HG03139 (cell line): ENCODE results near the gene TGFB2.

Source experiments
- ATAC-seq: cut with Tn5 transposase; IDR thresholded peaks from one replicate; pipeline ENCODE4 v1.9.1; 2021; ENCODE audit not compliant: unreplicated experiment

TGFB2 gene

GRCh38 chr1:218481116-218481775 lies 136.1 kb downstream of the TGFB2 start:
- no peak for ATAC-seq

- ATAC-seq = no peak
These were observed 137.5 kb downstream of the TGFB2 start for GRCh38 chr1:218482683-218483082.

- no peak for ATAC-seq
These were observed 140.2 kb downstream of the TGFB2 start for GRCh38 chr1:218485241-218485928.

GRCh38 chr1:218488531-218488930 lies 143.4 kb downstream of the TGFB2 start:
- no peak for ATAC-seq

GRCh38 chr1:218488986-218489385 lies 143.8 kb downstream of the TGFB2 start:
- ATAC-seq = no peak

GRCh38 chr1:218490406-218490922 lies 145.3 kb downstream of the TGFB2 start:
- no peak for ATAC-seq

GRCh38 chr1:218492874-218493273 lies 147.7 kb downstream of the TGFB2 start:
- no peak for ATAC-seq

GRCh38 chr1:218493986-218494385 lies 148.8 kb downstream of the TGFB2 start:
- ATAC-seq = no peak
